ENCODE results near the gene UNC45B. TPM values are rescaled to one million over a fixed set of nuclear protein-coding genes. Genes with fewer than 3 reads are reported as not detected.

Gene UNC45B
- total and polyA plus RNA-seq, 2 experiments from 2014 or later = 174 to 241 TPM

- no peak for TF ChIP-seq CTCF (IDR thresholded peaks at IDR 0.05; ENCODE audit: low read depth, low read length)
- Histone ChIP-seq H3K27ac (no peak overlapping the region), H3K4me3 (no peak overlapping the region), H3K9me3 (ENCODE audit: low read depth) (no peaks in the 10 kb centered on the region), H3K36me3 (no peaks in the 10 kb centered on the region), H3K27me3 (peaks cover 20% of the 10 kb centered on the region), H3K4me1 (ENCODE audit: low read depth) (no peaks in the 10 kb centered on the region)
- DNase-seq (ENCODE audit: low read depth in 1 of 2, low spot score in 1 of 2) = no peak
Measured at GRCh38 chr17:35210741-35211140, 63.1 kb downstream of the UNC45B start.

DNA sequence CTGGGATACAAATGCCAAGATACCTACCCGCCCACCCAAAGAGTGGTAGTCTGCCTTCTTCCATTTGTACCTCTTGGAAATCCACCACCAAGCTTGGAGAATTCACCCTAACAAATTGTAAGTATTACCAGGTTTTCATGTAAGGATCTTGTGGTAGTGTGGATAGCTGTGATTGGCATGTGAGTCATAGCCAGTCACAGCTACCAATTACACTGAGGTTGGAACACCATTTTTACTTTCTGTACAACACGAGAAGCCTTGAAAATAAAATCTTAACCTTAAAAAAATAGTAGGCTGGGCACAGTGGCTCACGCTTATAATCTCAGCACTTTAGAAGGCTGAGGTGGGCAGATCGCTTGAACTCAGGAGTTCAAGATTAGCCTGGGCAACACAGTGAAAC is 65.1 kb downstream of the UNC45B start:
- no peak for TF ChIP-seq CTCF (IDR thresholded peaks at IDR 0.05; ENCODE audit: low read depth, low read length)
- no peak overlapping the region for H3K4me3 ChIP-seq
- H3K9me3 ChIP-seq (ENCODE audit: low read depth) = no peaks in the 10 kb centered on the region
- H3K4me1 ChIP-seq (ENCODE audit: low read depth) = no peaks in the 10 kb centered on the region
- no peak overlapping the region for H3K27ac ChIP-seq
- H3K27me3 ChIP-seq = peaks cover 20% of the 10 kb centered on the region
- H3K36me3 ChIP-seq = no peaks in the 10 kb centered on the region
- DNase-seq (ENCODE audit: low read depth in 1 of 2, low spot score in 1 of 2) = no peak

- no peaks in the 10 kb centered on the region for H3K36me3 ChIP-seq
- no peak for TF ChIP-seq CTCF (IDR thresholded peaks at IDR 0.05; ENCODE audit: low read depth, low read length)
- peaks cover 20% of the 10 kb centered on the region for H3K27me3 ChIP-seq
Measured at GRCh38 chr17:35213412-35213940, 65.9 kb downstream of the UNC45B start.

DNA sequence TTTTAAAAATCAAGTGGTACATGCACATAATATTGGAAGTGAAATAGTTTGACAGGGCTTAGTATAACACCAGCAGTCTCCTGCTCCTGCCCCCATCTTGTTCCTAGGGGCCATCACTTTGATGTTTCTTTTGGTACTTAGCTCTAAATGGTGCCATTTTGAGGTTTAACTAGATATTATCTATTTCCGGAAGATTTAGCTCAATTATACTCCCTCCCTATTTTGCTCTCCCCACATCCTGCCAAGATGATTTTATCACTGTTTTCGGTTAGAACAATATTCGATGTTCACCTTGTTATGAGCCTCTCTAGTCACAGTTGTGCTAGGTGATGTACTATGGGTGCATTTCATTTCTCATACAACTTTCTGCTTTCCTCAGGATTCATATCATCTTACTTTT is 66.6 kb downstream of the UNC45B start:
- Histone ChIP-seq H3K27me3 (peaks cover 20% of the 10 kb centered on the region), H3K36me3 (no peaks in the 10 kb centered on the region), H3K9me3 (ENCODE audit: low read depth) (no peaks in the 10 kb centered on the region), H3K4me1 (ENCODE audit: low read depth) (no peaks in the 10 kb centered on the region), H3K27ac (no peak overlapping the region), H3K4me3 (no peak overlapping the region)
- no peak for TF ChIP-seq CTCF (IDR thresholded peaks at IDR 0.05; ENCODE audit: low read depth, low read length)
- no peak for DNase-seq (ENCODE audit: low read depth in 1 of 2, low spot score in 1 of 2)

More at GRCh38 chr17:35213412-35213940, 65.9 kb downstream of the UNC45B start:
- H3K4me3 ChIP-seq = no peak overlapping the region
- DNase-seq (ENCODE audit: low read depth in 1 of 2, low spot score in 1 of 2) = no peak
- H3K27ac ChIP-seq = no peak overlapping the region
- H3K4me1 ChIP-seq (ENCODE audit: low read depth) = no peaks in the 10 kb centered on the region
- no peaks in the 10 kb centered on the region for H3K9me3 ChIP-seq (ENCODE audit: low read depth)

DNA sequence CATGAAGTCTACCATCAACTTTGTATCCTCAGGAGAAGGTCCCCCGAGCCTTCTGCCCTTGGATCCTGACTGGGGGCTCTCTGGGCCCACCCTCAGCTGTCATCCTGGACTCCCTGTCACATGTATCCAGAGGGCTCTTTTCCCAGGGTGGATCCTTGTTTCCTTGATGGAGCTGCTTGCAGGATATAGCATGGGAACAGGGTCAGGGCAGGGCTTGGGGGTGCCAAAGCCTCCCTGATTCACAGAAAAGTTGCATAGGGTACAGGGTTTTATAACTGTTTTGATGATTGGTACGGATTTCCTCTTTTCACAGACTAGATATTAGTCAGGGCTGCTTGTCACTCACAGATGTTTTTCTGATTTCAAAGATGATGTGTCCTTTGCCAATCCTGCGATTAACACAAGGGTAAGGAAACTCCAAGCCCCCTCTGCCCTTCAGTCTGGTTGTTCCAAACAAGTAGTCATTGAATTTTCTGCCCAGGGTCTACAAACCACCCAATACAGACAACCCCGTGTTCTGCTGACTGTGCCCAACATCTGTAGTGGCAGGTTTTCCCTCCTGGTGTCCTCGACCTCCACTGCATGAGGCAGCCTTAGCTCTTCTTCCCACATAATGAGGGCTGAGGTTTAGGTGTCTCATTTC is 67.1 kb downstream of the UNC45B start:
- Histone ChIP-seq H3K27me3 (peaks cover 20% of the 10 kb centered on the region), H3K9me3 (ENCODE audit: low read depth) (no peaks in the 10 kb centered on the region), H3K36me3 (no peaks in the 10 kb centered on the region), H3K4me1 (ENCODE audit: low read depth) (no peaks in the 10 kb centered on the region), H3K27ac (no peak overlapping the region), H3K4me3 (no peak overlapping the region)
- DNase-seq (ENCODE audit: low read depth in 1 of 2, low spot score in 1 of 2) = no peak
- no peak for TF ChIP-seq CTCF (IDR thresholded peaks at IDR 0.05; ENCODE audit: low read depth, low read length)
